Stimulated activated CD8-positive, alpha-beta memory T cell treated with anti-CD3 and anti-CD28 coated beads, Interleukin-15, amount 100 ng/mL, for 24 hours (primary cell): ENCODE results near the gene PRDM2.

Source experiments
- DNase-seq: peaks from one replicate; pipeline ENCODE4 v3.0.0-alpha.2; 2020; ENCODE audit warnings: low read depth

The PRDM2 gene

DNA sequence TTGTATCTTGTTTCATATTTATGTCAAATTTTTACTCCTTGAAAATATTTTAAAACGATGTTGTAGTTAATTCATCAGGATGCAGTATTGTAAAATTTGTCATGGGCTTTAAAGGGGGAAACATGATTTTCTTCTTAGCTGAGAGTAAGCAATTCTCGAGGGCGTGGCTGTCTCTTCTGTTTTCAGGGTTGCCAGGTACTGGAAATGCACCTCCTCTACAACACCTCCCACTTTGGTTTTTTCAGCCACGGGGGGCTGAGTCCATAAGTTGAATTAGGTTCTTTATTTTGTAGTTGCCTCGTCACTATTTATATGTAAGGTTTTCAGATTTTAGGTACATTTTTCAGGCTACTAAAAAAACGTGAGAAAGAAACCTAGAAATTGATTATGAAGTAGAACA, 64.0 kb downstream of the PRDM2 start:
- DNase-seq = no peak

GRCh38 chr1:13764588-13765332, 64.8 kb downstream of the PRDM2 start:
- no peak for DNase-seq

DNA sequence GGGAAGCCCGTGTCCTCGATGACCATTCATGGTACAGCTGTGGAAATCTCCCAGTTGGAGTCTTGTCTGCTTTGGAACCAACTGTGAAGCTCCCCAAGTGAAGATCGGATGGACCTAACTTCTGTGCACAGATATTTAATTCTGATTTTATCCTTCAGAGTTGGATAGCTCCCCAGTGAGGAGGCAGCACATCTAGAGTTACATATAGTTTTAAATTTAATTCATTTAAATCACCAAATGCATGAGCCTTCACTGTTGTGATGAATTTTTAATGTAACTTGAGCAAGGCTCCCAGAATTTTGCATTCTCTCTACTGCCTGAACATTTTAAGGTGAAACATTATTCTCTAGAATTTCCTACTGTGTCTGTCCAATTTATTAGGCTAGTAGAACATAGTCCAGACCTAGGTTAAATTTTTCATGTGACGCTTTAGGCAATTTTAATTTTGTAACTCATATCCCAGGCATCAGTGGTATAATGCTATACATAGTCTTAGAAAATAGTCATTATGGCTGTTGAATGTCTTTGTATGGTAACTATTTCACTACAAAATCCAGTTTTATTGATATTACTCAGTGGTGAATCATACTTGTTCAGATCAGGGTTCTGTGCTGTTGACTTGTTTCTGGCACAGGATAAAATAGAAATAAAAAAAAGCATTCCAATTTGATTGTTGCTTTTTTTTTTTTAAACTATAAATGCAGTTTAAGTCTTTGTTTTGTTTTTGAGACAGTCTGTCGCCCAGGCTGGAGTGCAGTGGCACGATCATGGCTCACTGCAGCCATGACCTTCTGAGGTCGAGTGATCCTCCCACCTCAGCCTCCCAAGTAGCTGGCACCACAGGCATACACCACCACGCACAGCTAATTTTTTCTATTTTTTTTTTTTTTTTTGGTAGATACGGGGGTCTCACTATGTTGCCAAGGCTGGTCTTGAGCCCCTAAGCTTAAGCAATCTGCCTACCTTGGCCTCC, 66.9 kb downstream of the PRDM2 start:
- DNase-seq = no peak

GRCh38 chr1:13769212-13769611, 69.2 kb downstream of the PRDM2 start:
- DNase-seq = no peak

- DNase-seq = no peak
Measured at GRCh38 chr1:13769830-13770229, 69.8 kb downstream of the PRDM2 start.

DNA sequence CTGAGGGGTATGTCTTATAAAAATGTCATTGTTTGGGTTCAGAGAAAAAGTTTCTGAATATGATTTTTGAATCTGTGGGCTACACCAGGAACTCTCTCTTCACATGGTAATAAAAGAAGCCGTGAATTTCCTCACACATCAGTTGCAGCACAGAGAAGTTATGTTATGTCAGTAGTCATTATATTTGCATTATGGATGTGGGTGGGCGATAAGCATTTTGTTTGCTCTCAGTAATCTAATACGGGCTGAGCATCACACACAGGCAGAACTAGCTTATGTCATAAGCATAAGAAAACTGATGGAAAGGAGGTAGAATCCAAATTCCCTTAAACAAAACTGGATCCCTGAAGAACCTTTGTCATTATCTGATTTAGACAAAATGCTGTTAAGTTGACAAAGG, 70.8 kb downstream of the PRDM2 start:
- DNase-seq = no peak

- no peak for DNase-seq
Measured at GRCh38 chr1:13771745-13772144, 71.8 kb downstream of the PRDM2 start.

DNA sequence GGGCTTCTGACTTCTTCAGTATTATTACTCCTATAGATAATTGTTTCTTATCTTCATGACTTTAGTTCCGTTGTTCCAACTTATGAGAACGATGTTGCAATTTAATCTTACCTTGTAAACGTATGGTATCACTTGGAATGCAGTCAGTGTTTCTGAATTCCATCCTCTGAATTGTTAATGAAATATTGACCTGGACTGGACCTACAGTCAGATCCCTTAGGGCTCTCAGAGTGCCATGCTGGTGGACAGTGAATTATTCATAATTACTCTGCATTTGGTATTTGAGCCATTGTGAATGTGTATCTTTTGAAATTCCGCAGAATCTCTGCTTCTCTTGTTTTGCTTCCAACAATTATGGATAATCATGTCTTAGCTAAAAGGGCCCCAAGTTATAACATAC, 72.3 kb downstream of the PRDM2 start:
- DNase-seq = no peak

GRCh38 chr1:13774121-13774520, 74.1 kb downstream of the PRDM2 start:
- DNase-seq = no peak

DNA sequence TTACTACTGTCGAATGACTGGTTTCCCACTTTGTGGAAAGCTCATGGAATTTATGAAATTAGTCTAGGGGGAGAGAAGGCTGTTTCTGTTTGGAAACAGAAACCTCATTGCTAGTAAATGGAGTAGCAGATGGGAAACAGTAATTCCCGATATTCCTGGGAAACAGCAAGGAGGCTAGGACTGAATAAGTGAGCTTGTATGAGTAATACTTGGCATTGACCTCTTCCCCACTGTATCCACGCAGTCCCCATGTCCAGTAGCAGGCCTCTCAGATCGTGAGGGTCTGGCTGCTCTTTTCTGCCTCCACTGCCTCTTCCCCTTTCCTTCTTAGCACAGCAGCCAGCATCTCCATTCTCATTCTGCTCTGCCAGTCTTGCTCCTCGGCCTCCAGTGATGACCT, 75.5 kb downstream of the PRDM2 start:
- DNase-seq = no peak

GRCh38 chr1:13775916-13776315, 75.9 kb downstream of the PRDM2 start:
- DNase-seq = no peak

- no peak for DNase-seq
Measured at GRCh38 chr1:13778431-13778830, 78.4 kb downstream of the PRDM2 start.

GRCh38 chr1:13779930-13780329, 79.9 kb downstream of the PRDM2 start:
- no peak for DNase-seq

DNA sequence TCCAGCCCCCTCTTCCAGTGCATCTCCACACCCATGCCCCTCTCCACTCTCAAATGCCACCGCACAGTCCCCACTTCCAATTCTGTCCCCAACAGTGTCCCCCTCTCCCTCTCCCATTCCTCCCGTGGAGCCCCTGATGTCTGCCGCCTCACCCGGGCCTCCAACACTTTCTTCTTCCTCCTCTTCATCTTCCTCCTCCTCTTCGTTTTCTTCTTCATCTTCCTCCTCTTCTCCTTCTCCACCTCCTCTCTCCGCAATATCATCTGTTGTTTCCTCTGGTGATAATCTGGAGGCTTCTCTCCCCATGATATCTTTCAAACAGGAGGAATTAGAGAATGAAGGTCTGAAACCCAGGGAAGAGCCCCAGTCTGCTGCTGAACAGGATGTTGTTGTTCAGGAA, 80.8 kb downstream of the PRDM2 start:
- DNase-seq = no peak

DNA sequence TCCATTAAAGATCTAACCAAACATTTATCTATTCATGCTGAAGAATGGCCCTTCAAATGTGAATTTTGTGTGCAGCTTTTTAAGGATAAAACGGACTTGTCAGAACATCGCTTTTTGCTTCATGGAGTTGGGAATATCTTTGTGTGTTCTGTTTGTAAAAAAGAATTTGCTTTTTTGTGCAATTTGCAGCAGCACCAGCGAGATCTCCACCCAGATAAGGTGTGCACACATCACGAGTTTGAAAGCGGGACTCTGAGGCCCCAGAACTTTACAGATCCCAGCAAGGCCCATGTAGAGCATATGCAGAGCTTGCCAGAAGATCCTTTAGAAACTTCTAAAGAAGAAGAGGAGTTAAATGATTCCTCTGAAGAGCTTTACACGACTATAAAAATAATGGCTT, 81.2 kb downstream of the PRDM2 start:
- DNase-seq = no peak

DNA sequence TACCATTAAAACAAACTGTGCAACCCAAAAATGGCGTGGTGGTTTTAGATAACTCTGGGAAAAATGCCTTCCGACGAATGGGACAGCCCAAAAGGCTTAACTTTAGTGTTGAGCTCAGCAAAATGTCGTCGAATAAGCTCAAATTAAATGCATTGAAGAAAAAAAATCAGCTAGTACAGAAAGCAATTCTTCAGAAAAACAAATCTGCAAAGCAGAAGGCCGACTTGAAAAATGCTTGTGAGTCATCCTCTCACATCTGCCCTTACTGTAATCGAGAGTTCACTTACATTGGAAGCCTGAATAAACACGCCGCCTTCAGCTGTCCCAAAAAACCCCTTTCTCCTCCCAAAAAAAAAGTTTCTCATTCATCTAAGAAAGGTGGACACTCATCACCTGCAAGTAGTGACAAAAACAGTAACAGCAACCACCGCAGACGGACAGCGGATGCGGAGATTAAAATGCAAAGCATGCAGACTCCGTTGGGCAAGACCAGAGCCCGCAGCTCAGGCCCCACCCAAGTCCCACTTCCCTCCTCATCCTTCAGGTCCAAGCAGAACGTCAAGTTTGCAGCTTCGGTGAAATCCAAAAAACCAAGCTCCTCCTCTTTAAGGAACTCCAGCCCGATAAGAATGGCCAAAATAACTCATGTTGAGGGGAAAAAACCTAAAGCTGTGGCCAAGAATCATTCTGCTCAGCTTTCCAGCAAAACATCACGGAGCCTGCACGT, 82.1 kb downstream of the PRDM2 start:
- no peak for DNase-seq

- DNase-seq = no peak
Measured at GRCh38 chr1:13782634-13783360, 82.8 kb downstream of the PRDM2 start.

- DNase-seq = no peak
Measured at GRCh38 chr1:13783551-13783950, 83.6 kb downstream of the PRDM2 start.

GRCh38 chr1:13784971-13785370, 85.0 kb downstream of the PRDM2 start:
- DNase-seq = no peak

DNA sequence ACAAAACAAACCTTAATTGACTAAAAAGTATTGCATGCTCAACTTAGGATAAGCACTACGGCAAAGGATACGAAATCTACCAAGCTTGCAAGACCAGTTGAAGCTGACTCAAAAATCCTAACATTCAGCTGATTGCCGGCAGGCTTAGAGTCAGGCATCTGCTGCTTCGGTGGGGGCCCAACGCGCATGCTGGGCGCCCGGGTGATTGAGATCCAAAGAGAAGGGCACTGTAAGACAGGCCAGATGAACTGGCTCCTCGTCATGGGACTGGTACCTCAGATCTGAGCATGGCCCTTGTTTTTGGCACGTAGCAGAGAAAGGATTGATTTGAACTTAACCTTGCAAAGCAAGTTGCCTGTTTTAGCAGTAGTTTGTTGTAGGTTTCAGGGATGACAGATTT, 86.6 kb downstream of the PRDM2 start:
- DNase-seq = no peak

- no peak for DNase-seq
Measured at GRCh38 chr1:13788795-13789194, 88.8 kb downstream of the PRDM2 start.
